GM21381 (cell line): ENCODE measurements around the gene CRY2.
A peak's percentile ranks its signal among the peaks of the same experiment; 100 is the strongest.

ENCODE experiments used
- ATAC-seq: cut with Tn5 transposase; IDR thresholded peaks from one replicate; pipeline ENCODE4 v1.9.1; 2021; ENCODE audit warnings: mild to moderate bottlenecking, moderate library complexity; ENCODE audit not compliant: unreplicated experiment

Gene CRY2

GRCh38 chr11:45877221-45877620 is 29.9 kb downstream of the CRY2 start:
- ATAC-seq: no peak

GRCh38 chr11:45877845-45878244 is 30.6 kb downstream of the CRY2 start:
- ATAC-seq: no peak

DNA sequence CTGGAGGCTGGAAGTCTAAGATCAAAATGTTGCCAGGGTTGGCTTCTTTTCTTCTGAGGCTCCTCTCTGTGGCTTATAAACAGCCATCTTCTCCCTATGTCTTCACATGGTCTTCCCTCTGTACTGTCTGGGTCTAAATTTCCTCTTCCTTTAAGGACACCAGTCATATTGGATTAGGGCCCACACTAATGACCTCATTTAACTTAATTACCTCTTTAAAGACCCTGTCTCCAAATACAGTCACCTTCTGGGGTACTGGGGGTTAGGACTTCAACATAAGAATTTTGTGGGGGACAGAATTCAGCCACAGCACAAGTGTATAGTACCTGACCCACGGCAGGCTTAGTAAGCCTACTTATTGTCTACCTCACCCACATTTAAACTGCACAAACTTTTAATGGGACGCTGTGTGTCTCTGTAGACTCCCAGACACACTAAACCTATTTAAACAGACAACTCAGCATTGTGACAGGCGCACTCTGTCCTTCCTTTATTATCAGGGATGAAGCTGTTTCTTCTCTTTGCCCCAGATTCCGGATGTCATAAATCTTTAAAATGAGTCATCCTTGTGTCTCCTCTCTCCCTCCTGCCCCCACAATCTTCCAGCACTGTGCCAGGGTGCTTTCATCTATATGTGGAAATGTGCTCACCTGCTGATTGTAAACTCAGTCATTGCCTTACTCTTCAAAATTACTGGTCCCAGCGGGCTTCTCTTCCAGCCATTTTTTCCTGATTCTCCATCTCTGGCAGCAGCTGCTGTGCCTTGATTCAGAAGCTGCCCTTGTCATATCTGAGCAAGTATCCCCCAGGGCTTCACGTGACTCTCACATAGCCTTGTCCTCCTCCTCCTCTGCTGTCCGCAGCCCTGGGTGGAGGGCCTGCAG is 32.8 kb downstream of the CRY2 start:
- ATAC-seq: no peak

- no peak for ATAC-seq
Observed at GRCh38 chr11:45880772-45881570, 33.7 kb downstream of the CRY2 start.

DNA sequence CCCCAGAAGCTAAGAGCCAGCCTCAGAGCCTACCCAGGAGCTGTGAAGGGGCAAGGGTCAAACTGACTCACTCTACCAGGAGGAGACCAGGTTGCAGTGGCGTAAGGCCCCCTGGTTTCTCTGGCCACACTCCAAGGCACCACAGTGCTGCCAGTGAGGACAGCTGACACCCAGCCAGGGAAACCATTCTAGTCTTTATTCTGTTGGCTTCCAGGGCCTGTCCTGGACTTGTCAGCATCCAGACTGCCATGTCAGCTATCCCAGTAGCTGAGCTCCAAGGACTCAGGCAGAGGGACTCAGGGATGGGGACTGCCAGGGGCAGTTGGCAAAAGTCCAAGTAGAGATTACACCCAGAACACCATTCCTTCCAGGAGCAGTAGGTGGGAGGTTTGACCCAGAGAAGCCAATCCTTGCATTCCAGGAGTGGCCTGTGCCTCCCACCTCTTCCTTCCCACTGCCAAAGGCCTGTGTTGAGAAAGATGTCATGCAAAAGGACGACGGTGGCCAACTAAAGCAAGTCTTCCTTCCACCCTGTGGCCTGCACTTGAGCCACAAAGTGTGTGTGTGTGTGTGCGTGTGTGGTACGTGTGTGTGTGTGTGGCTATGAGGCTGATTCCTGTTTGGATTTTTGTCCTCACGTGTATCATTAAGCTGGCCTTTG is 34.6 kb downstream of the CRY2 start:
- ATAC-seq: no peak

GRCh38 chr11:45884596-45885185 is 37.4 kb downstream of the CRY2 start:
- ATAC-seq: no peak

DNA sequence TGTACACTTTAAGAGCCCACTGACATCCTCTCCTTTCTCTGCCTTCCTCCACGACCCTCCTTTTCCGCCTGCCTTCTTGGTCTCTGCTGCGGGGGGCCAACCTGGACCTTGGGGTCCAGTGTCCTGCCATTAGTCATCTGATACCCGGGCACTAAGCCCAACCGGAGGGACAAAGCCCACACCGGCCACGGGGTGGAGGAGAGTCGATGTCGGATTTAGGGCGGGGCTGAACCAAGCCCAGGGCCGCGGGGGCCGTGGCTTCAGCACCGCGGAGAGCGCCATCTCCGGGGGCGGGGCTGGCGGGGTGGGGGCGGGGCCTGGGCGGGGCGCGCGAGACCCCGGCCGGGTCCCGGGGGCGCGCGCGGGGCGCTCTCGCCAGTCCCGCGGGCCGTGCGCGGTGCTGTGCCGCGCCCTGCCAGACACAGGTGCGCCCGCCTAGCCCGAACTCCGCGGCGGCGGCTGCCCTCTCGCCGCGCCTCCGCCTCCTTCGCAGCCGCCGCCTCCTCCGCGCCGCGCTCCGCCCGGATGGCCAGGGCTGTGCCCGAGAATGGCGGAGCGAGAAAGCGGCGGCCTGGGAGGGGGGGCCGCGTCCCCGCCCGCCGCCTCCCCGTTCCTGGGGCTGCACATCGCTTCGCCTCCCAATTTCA is 38.1 kb downstream of the CRY2 start, which contains the start of gene MAPK8IP1:
Gene MAPK8IP1, plus strand, starts transcription at position 378 of the 647 bp plus-strand sequence. Its CDS starts 170 bp downstream, at position 548.
- ATAC-seq: peak; percentile 73

- ATAC-seq: no peak
Observed at GRCh38 chr11:45885921-45886721, 38.8 kb downstream of the CRY2 start.

- no peak for ATAC-seq
Observed at GRCh38 chr11:45886816-45887520, 39.7 kb downstream of the CRY2 start.

- ATAC-seq: no peak
Observed at GRCh38 chr11:45887587-45887986, 40.3 kb downstream of the CRY2 start.

DNA sequence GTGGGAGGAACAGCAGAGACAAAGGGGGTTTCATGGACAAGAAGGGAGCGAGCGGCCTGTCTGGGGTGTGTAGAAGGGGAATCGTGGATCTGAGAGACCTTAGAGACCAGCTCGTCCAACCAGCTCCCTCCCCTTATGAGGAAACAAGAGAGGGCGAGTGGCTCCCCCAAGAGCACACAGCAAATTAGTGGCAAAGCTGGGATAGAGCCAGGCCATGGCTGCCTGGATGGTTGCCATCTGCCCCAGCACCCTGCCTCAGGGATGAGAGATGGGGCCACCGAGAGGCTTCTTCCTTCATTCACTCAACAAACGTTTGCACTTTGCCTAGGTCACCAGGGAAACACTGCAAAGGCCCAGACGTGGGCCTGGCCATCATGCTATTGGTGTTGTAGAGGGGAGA is 42.3 kb downstream of the CRY2 start:
- ATAC-seq: no peak

GRCh38 chr11:45889966-45890365 is 42.7 kb downstream of the CRY2 start:
- ATAC-seq: no peak

GRCh38 chr11:45890886-45891550 is 43.7 kb downstream of the CRY2 start:
- ATAC-seq: no peak

GRCh38 chr11:45892856-45893255 is 45.6 kb downstream of the CRY2 start:
- ATAC-seq: no peak

DNA sequence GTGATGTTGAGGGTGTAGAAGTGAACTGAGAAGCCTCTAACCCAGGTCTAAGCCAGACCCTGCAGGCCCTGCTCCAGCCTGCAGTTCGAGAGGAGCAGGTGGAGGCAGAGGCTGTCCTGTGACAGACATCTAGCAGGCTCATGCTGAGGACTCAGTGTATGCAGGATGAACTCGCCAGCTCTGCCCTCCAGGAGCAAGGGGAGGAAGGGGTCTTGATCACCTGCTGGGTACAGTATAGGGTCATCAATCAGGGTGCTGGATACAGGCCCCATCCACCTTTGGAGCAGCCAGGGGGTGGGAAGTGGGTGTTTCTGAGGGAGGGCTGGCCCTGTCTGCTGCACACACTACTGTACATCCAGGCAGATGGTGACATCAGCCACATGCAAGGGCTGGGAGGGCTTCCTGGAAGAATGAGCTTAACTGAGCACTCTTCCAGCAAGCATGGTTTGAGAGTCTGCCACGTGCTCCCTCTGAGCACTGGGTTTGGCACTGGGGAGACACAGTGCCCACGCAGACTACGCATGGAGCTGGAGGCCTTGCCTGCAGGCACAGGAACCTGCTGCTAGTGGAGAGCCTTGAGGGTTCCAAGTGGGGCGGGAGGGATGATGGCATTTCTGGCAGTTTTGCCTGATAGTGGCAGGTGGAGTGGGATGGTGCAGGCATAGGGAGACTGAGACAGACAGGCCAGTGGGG is 47.4 kb downstream of the CRY2 start:
- no peak for ATAC-seq

DNA sequence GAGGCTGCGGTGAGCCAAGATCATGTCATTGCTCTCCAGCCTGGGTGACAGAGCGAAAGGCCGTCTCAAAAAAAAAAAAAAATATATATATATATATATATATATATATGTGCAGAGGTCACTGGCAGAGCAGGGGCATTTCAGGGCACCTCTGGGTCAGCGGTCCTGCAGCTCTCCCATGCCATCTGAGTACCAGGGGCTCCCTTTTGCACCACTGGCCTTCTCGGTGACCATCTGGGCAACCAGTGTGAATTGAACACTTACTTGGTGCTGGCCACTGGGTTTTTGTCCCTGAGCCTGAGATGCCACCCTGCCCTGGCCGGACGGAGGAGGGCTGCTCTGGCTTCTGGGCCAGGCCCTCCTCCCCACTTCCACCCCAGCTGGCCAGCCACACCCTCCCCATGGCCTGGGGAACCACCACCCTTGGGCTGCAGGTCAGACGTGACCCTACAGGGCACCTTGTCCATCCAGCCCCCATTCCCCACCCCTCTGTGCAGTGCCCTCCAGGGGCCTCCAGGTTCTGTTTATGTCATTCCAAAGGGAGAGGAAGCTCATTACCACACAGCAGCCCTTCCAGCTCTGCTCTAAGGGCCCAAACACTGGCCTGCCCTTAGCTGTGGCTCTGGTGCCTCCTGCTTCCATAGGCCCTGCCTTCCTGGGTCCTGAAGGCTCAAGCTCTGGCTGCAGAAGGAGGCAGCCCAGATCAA is 48.4 kb downstream of the CRY2 start:
- ATAC-seq: no peak

GRCh38 chr11:45896422-45896984 is 49.2 kb downstream of the CRY2 start:
- no peak for ATAC-seq
